ENCODE measurements around the gene TSPAN31.

- no peak for TF ChIP-seq CTCF (conservative IDR thresholded peaks at IDR 0.05 in 1 of 2, IDR thresholded peaks at IDR 0.05 in 1 of 2; ENCODE audit: extremely low read depth in 1 of 2, insufficient read depth in 1 of 2, low read depth in 1 of 2, low read length in 2 of 2)
- TF ChIP-seq EZH2 (IDR thresholded peaks at IDR 0.05; ENCODE audit: borderline replicate concordance, low read length) = no peak
Measured at GRCh38 chr12:57725851-57726150, 19.0 kb upstream of the TSPAN31 start.
